H1 (cell line): ENCODE results near the gene FAM13C. TPM values are rescaled to one million over a fixed set of nuclear protein-coding genes. Genes with fewer than 3 reads are reported as not detected.

Source experiments
- CTCF ChIA-PET: fragments of 300-600 bp; sonication (Branson Sonifier 250); formaldehyde crosslinking; loops from one replicate; lab custom pipeline; 2021; ENCODE audit not compliant: partially characterized antibody; lab: Charles Lee
- POLR2A ChIA-PET: fragments of 300-600 bp; sonication (Branson Sonifier 250); formaldehyde crosslinking; loops from one replicate; lab custom pipeline; 2021; ENCODE audit warnings: inconsistent platforms; ENCODE audit not compliant: partially characterized antibody; lab: Charles Lee
- DNase-seq, 2 experiments: peaks; one replicate each; pipeline versions ENCODE4 v3.0.0 to v3.0.0-alpha.2; 2010 to 2022; ENCODE audit warnings: low spot score in 2 of 2, low read depth in 1 of 2, mixed read lengths in 1 of 2
- FAIRE-seq: peaks from 2 replicates; lab custom pipeline; 2011; peaks lifted over from hg19 to GRCh38; lab: Jason Lieb, UNC
- H2AFZ ChIP-seq: 2 replicates; pipeline ENCODE4 v1.8.1; 2012; ENCODE audit warnings: low read length, inconsistent platforms
- H2AK5ac ChIP-seq: 2 replicates; pipeline ENCODE4 v1.6.1; 2013; ENCODE audit warnings: low read depth, low read length
- H2BK120ac ChIP-seq: replicated peaks from 2 replicates; pipeline ENCODE3; 2013; ENCODE audit warnings: low read depth, low read length, inconsistent platforms
- H2BK12ac ChIP-seq: 2 replicates; pipeline ENCODE4 v1.6.1; 2013; ENCODE audit warnings: low read depth, low read length
- H2BK15ac ChIP-seq: 2 replicates; pipeline ENCODE4 v1.6.1; 2013; ENCODE audit warnings: low read length
- H2BK20ac ChIP-seq: 2 replicates; pipeline ENCODE4 v1.6.1; 2013; ENCODE audit warnings: low read length
- H2BK5ac ChIP-seq: 2 replicates; pipeline ENCODE4 v1.6.1; 2013; ENCODE audit warnings: low read depth, low read length
- H3K14ac ChIP-seq: 2 replicates; pipeline ENCODE4 v1.6.1; 2013; ENCODE audit warnings: inconsistent platforms; ENCODE audit not compliant: insufficient read length
- H3K18ac ChIP-seq: 2 replicates; pipeline ENCODE4 v1.6.1; 2013; ENCODE audit warnings: low read length; ENCODE audit errors: extremely low read depth
- H3K23ac ChIP-seq: 2 replicates; pipeline ENCODE4 v1.6.1; 2013; ENCODE audit warnings: inconsistent platforms; ENCODE audit not compliant: insufficient read length
- H3K23me2 ChIP-seq: 2 replicates; pipeline ENCODE4 v1.6.1; 2013; ENCODE audit warnings: low read depth, low read length
- H3K27ac ChIP-seq: 2 replicates; pipeline ENCODE4 v1.6.1; 2011; ENCODE audit warnings: low read depth, low read length, inconsistent platforms
- H3K27me3 ChIP-seq, 4 experiments: replicated peaks in 1 of 4; 1 replicate in 1 of 4; 2 replicates in 3 of 4; pipeline versions ENCODE4 v1.6.1 to v1.8.1; 2011 to 2013; ENCODE audit warnings: low read length in 3 of 4, mild to moderate bottlenecking in 3 of 4, inconsistent platforms in 2 of 4, mixed read lengths in 2 of 4, moderate library complexity in 1 of 4; ENCODE audit not compliant: control insufficient read depth in 3 of 4, insufficient read depth in 3 of 4; ENCODE audit errors: extremely low read depth in 1 of 4
- H3K36me3 ChIP-seq, 4 experiments: 2 replicates each; pipeline versions ENCODE4 v1.6.1 to v1.8.1; 2011 to 2013; ENCODE audit warnings: mild to moderate bottlenecking in 4 of 4, low read length in 3 of 4, moderate library complexity in 2 of 4, control low read depth in 1 of 4, inconsistent platforms in 1 of 4; ENCODE audit not compliant: insufficient read depth in 4 of 4, control insufficient read depth in 2 of 4
- H3K4ac ChIP-seq: replicated peaks from 2 replicates; pipeline ENCODE3; 2013; ENCODE audit warnings: low read length, low read depth, mixed read lengths, inconsistent platforms; ENCODE audit not compliant: insufficient read length
- H3K4me1 ChIP-seq, 4 experiments: replicated peaks in 1 of 4; 1 replicate in 1 of 4; 2 replicates in 3 of 4; pipeline versions ENCODE4 v1.6.1 to v1.8.1; 2011 to 2013; ENCODE audit warnings: low read length in 3 of 4, inconsistent platforms in 2 of 4, mixed read lengths in 1 of 4; ENCODE audit not compliant: insufficient read depth in 4 of 4, control insufficient read depth in 3 of 4
- H3K4me2 ChIP-seq, 2 experiments: 2 replicates each; pipeline versions ENCODE4 v1.6.1 to v1.8.1; 2011 to 2013; ENCODE audit warnings: low read depth in 2 of 2, low read length in 2 of 2, control low read depth in 1 of 2, inconsistent platforms in 1 of 2, mild to moderate bottlenecking in 1 of 2; ENCODE audit not compliant: insufficient read depth in 1 of 2
- H3K4me3 ChIP-seq, 4 experiments: fragments of 200-600, 300-600 bp in 1 of 4; sonication (generic), shearing (Covaris generic), sonication (Bioruptor Twin) in 1 of 4; 2 replicates each; pipeline versions ENCODE4 v1.5.1 to v1.8.1; 2011 to 2016; ENCODE audit warnings: low read length in 4 of 4, low read depth in 3 of 4, control low read depth in 2 of 4, inconsistent platforms in 2 of 4, mild to moderate bottlenecking in 2 of 4, mixed read lengths in 1 of 4, moderate library complexity in 1 of 4; ENCODE audit not compliant: insufficient read depth in 2 of 4; ENCODE audit errors: extremely low read depth in 1 of 4
- H3K56ac ChIP-seq: replicated peaks from 2 replicates; pipeline ENCODE3; 2013; ENCODE audit warnings: low read depth, mild to moderate bottlenecking, mixed read lengths, low read length, inconsistent platforms; ENCODE audit not compliant: insufficient read length
- H3K79me1 ChIP-seq: 2 replicates; pipeline ENCODE4 v1.6.1; 2013; ENCODE audit warnings: low read depth, low read length, control low read depth
- H3K79me2 ChIP-seq, 2 experiments: 2 replicates each; pipeline versions ENCODE4 v1.6.1 to v1.8.1; 2012 to 2013; ENCODE audit warnings: low read length in 2 of 2, mild to moderate bottlenecking in 2 of 2, inconsistent platforms in 1 of 2; ENCODE audit not compliant: insufficient read depth in 2 of 2, control insufficient read depth in 1 of 2
- H3K9ac ChIP-seq, 4 experiments: replicated peaks in 1 of 4; 1 replicate in 1 of 4; 2 replicates in 3 of 4; pipeline versions ENCODE4 v1.6.1 to v1.8.1; 2011 to 2013; ENCODE audit warnings: low read depth in 3 of 4, low read length in 3 of 4, control low read depth in 2 of 4, mild to moderate bottlenecking in 2 of 4, moderate library complexity in 2 of 4, inconsistent platforms in 1 of 4; ENCODE audit errors: extremely low read depth in 1 of 4
- H3K9me3 ChIP-seq, 2 experiments: 2 replicates each; pipeline versions ENCODE4 v1.6.1 to v1.8.1; 2012 to 2013; ENCODE audit warnings: mild to moderate bottlenecking in 2 of 2, moderate library complexity in 2 of 2, control low read depth in 1 of 2, inconsistent platforms in 1 of 2, low read depth in 1 of 2, low read length in 1 of 2, mixed read lengths in 1 of 2; ENCODE audit not compliant: insufficient read depth in 2 of 2
- H4K20me1 ChIP-seq, 2 experiments: replicated peaks in 1 of 2; 2 replicates each; pipeline versions ENCODE3 to v1.8.1; 2011 to 2013; ENCODE audit warnings: inconsistent platforms in 2 of 2, low read length in 2 of 2, mild to moderate bottlenecking in 1 of 2; ENCODE audit not compliant: insufficient read depth in 2 of 2, control insufficient read depth in 1 of 2
- H4K5ac ChIP-seq: 2 replicates; pipeline ENCODE4 v1.6.1; 2013; ENCODE audit warnings: low read length, low read depth, mixed read lengths, inconsistent platforms; ENCODE audit not compliant: insufficient read length
- H4K8ac ChIP-seq: 2 replicates; pipeline ENCODE4 v1.8.0; 2013; ENCODE audit warnings: mild to moderate bottlenecking, moderate library complexity, low read length, inconsistent platforms; ENCODE audit not compliant: insufficient read depth; ENCODE audit errors: extremely low read depth
- H4K91ac ChIP-seq: replicated peaks from 2 replicates; pipeline ENCODE3; 2013; ENCODE audit warnings: low read length, mixed read lengths, inconsistent platforms; ENCODE audit not compliant: insufficient read length
- ASH2L ChIP-seq: fragments of 200-600, 300-600 bp; sonication (generic); IDR thresholded peaks from one replicate; pipeline ENCODE4 v1.7.1; 2017; ENCODE audit warnings: low read length
- CHD1 ChIP-seq: IDR thresholded peaks from 2 replicates; pipeline ENCODE4 v1.6.1; 2012; ENCODE audit warnings: low read depth, low read length, improper control_type of control experiment
- CTCF ChIP-seq, 3 experiments: IDR thresholded peaks; 1 replicate in 2 of 3; 2 replicates in 1 of 3; pipeline versions ENCODE4 v1.5.1 to v1.6.1; 2011; ENCODE audit warnings: low read length in 3 of 3, mild to moderate bottlenecking in 3 of 3, inconsistent platforms in 2 of 3, low read depth in 1 of 3, moderate library complexity in 1 of 3; ENCODE audit not compliant: insufficient read depth in 1 of 3; ENCODE audit errors: control extremely low read depth in 1 of 3
- EGR1 ChIP-seq: IDR thresholded peaks from 2 replicates; pipeline ENCODE4 v1.6.1; 2011; ENCODE audit warnings: low read depth, low read length, borderline replicate concordance
- FOSL1 ChIP-seq: IDR thresholded peaks from 2 replicates; pipeline ENCODE4 v1.6.1; 2011; ENCODE audit warnings: mild to moderate bottlenecking, low read depth, low read length, moderate library complexity; ENCODE audit not compliant: insufficient read depth
- GTF2F1 ChIP-seq: IDR thresholded peaks from 2 replicates; pipeline ENCODE4 v1.6.1; 2012; ENCODE audit warnings: low read depth, low read length, improper control_type of control experiment, borderline replicate concordance
- HDAC6 ChIP-seq: IDR thresholded peaks from one replicate; pipeline ENCODE4 v1.7.1; 2012; ENCODE audit warnings: low read depth, mild to moderate bottlenecking, inconsistent platforms, low read length, moderate library complexity
- POLR2AphosphoS5 ChIP-seq: IDR thresholded peaks from 2 replicates; pipeline ENCODE4 v1.6.1; 2011; ENCODE audit warnings: low read depth, low read length
- SIRT6 ChIP-seq: IDR thresholded peaks from one replicate; pipeline ENCODE4 v1.7.1; 2012; ENCODE audit warnings: low read length, inconsistent platforms
- USF2 ChIP-seq: IDR thresholded peaks from 2 replicates; pipeline ENCODE4 v1.6.1; 2011; ENCODE audit warnings: low read length, improper control_type of control experiment
- WGBS, 2 experiments: shearing (Covaris generic) in 1 of 2; methylation state at CpG; one replicate each; pipeline versions ENCODE4 v1.1.6 to v1.1.7; 2013 to 2015; ENCODE audit warnings: low lambda C conversion rate in 2 of 2, mixed read lengths in 2 of 2, inconsistent platforms in 1 of 2, low coverage in 1 of 2, missing lambda C conversion rate in 1 of 2; ENCODE audit not compliant: insufficient replicate concordance in 2 of 2, insufficient coverage in 1 of 2, insufficient read length in 1 of 2; ENCODE audit errors: extremely low coverage in 1 of 2, missing lambda C conversion rate in 1 of 2; 5-methylcytosine and 5-hydroxymethylcytosine counted together
- polyA plus RNA-seq, 7 experiments: library from polyadenylated mRNA; depleted of rRNA in 3 of 7; stranded (reverse) in 5 of 7; unstranded in 2 of 7; fragments of >200 nt in 5 of 7; fragments of 200-250 nt in 2 of 7; gene quantifications; 1 replicate in 5 of 7; 2 replicates in 1 of 7; 4 replicates in 1 of 7; pipeline versions ENCODE4 v1.2.1 to v1.2.3, GENCODE V29; 2011 to 2013; ENCODE audit warnings: missing spikeins in 2 of 7, mixed read lengths in 2 of 7
- total RNA-seq: library from RNA; stranded (reverse); fragmentation: NEBNext Ultra II Directional; extraction: Animal tissue kit (Norgen Biotek cat#: 25700); gene quantifications from 2 replicates; pipeline ENCODE4 v1.2.1, GENCODE V29; 2021

Gene FAM13C
- total and polyA plus RNA-seq, 2 of the 8 experiments (the other 6 are each of a cell fraction or from before 2014, with no cell fraction given): 0.56 to 0.62 TPM

GRCh38 chr10:59366290-59366689, 3.9 kb upstream of the FAM13C start:
- DNase-seq: no peak
- no peaks in the 10 kb centered on the region for H3K9me3 ChIP-seq
- no peak overlapping the region for H3K27ac ChIP-seq
- H2AFZ ChIP-seq: no peak overlapping the region
- H3K79me2 ChIP-seq: no peaks in the 10 kb centered on the region
- CTCF ChIA-PET: interaction anchor here (0.6 kb wide), 2 partner anchors 322 to 450 kb away, joined by 4 read pairs; no protein-coding TSS in a partner anchor
- no peak overlapping the region for H2BK12ac ChIP-seq
- H3K4me1 ChIP-seq: no peaks in the 10 kb centered on the region; a peak in 1 of 7 replicates
- no peaks in the 10 kb centered on the region for H3K36me3 ChIP-seq
- no peak overlapping the region for H2BK15ac ChIP-seq
- peaks cover 0 to 9% (median 2%) of the 10 kb centered on the region in 4 experiments; a peak in 4 of 7 replicates for H3K27me3 ChIP-seq
- no peaks in the 10 kb centered on the region for H4K20me1 ChIP-seq
- H3K56ac ChIP-seq: no peak overlapping the region
- POLR2A ChIA-PET: no interaction called here
- no peak overlapping the region for H3K14ac ChIP-seq
- no peak overlapping the region for H3K23ac ChIP-seq
- H4K8ac ChIP-seq: no peak overlapping the region
- FAIRE-seq: no peak
- no peak overlapping the region for H2BK5ac ChIP-seq
- H3K79me1 ChIP-seq: no peaks in the 10 kb centered on the region
- peaks cover 4% of the 10 kb centered on the region; the same call in 1 of the 2 replicates for H3K23me2 ChIP-seq
- no peak overlapping the region for H2BK120ac ChIP-seq
- no peak overlapping the region for H4K91ac ChIP-seq
- no peak overlapping the region for H4K5ac ChIP-seq
- H3K4me3 ChIP-seq: no peak overlapping the region
- TF ChIP-seq CHD1 (no peak), HDAC6 (no peak), SIRT6 (no peak), POLR2AphosphoS5 (no peak), USF2 (no peak), ASH2L (no peak), CTCF (IDR thresholded peaks at IDR 0.05; ENCODE audit: control extremely low read depth in 1 of 3, insufficient read depth in 1 of 3, low read depth in 1 of 3, low read length in 3 of 3) (no peak), EGR1 (no peak), FOSL1 (no peak), GTF2F1 (no peak)
- no peak overlapping the region for H2AK5ac ChIP-seq
- H3K18ac ChIP-seq: no peak overlapping the region
- 93% methylated on average over 3 of the region's 3 CpGs; no CpG with 5 or more reads in 1 of the 2 experiments for whole genome bisulfite sequencing, 2 experiments
- H3K4ac ChIP-seq: no peak overlapping the region
- no peak overlapping the region for H3K4me2 ChIP-seq
- H2BK20ac ChIP-seq: no peak overlapping the region
- H3K9ac ChIP-seq: no peak overlapping the region
